ENCODE measurements around the gene APOBEC2. TPM values are rescaled to one million over a fixed set of nuclear protein-coding genes. Genes with fewer than 3 reads are reported as not detected.

Gene APOBEC2
- total and polyA plus RNA-seq, 3 experiments from 2014 or later = not detected

GRCh38 chr6:41046084-41046483, 6.9 kb upstream of the APOBEC2 start:
- no peaks in the 10 kb centered on the region for H3K4me1 Mint-ChIP-seq
- no peaks in the 10 kb centered on the region for H3K27me3 Mint-ChIP-seq
- CTCF ChIA-PET = interaction anchor here (5.8 kb wide), 1 partner anchor 18 kb away, joined by 26 read pairs; no protein-coding TSS in a partner anchor
- no peaks in the 10 kb centered on the region for H3K9me3 ChIP-seq (ENCODE audit: low read length)
- no peak overlapping the region for H3K27ac ChIP-seq (ENCODE audit: low read depth, low read length)
- POLR2A ChIA-PET = no interaction called here
- no peak for DNase-seq
- no peaks in the 10 kb centered on the region for H3K4me1 ChIP-seq (ENCODE audit: insufficient read depth, low read length)
- no peaks in the 10 kb centered on the region for H3K36me3 ChIP-seq (ENCODE audit: insufficient read depth, low read length)
- no peaks in the 10 kb centered on the region for H3K9me3 Mint-ChIP-seq
- peak overlapping the region in 3 of 8 donors; percentile 6 to 72 (median 22) for H3K27ac Mint-ChIP-seq
- no peak overlapping the region for H3K4me3 Mint-ChIP-seq
- H3K36me3 Mint-ChIP-seq = peaks cover 0 to 34% (median 9%) of the 10 kb centered on the region in 3 donors
- no peak overlapping the region for H3K4me3 ChIP-seq (ENCODE audit: low read length)
- no peaks in the 10 kb centered on the region for H3K27me3 ChIP-seq (ENCODE audit: insufficient read depth, low read length, poor library complexity, severe bottlenecking)

GRCh38 chr6:41047306-41047705, 5.7 kb upstream of the APOBEC2 start:
- no peak for DNase-seq
- Mint-ChIP-seq H3K9me3 (no peaks in the 10 kb centered on the region), H3K27me3 (no peaks in the 10 kb centered on the region), H3K4me3 (no peak overlapping the region), H3K36me3 (peaks cover 0 to 31% (median 4%) of the 10 kb centered on the region in 3 donors), H3K27ac (no peak overlapping the region), H3K4me1 (peaks cover 8 to 12% (median 8%) of the 10 kb centered on the region in 3 donors)
- Histone ChIP-seq H3K27ac (ENCODE audit: low read depth, low read length) (no peak overlapping the region), H3K36me3 (ENCODE audit: insufficient read depth, low read length) (no peaks in the 10 kb centered on the region), H3K4me3 (ENCODE audit: low read length) (no peak overlapping the region), H3K27me3 (ENCODE audit: insufficient read depth, low read length, poor library complexity, severe bottlenecking) (no peaks in the 10 kb centered on the region), H3K9me3 (ENCODE audit: low read length) (no peaks in the 10 kb centered on the region), H3K4me1 (ENCODE audit: insufficient read depth, low read length) (peaks cover 11% of the 10 kb centered on the region)
- ChIA-PET POLR2A (no interaction called here), CTCF (interaction anchor here (5.8 kb wide), 1 partner anchor 19 kb away, joined by 26 read pairs; no protein-coding TSS in a partner anchor)

GRCh38 chr6:41047745-41048732, 5.0 kb upstream of the APOBEC2 start:
- no peaks in the 10 kb centered on the region for H3K9me3 Mint-ChIP-seq

GRCh38 chr6:41049521-41049920, 3.5 kb upstream of the APOBEC2 start:
- H3K36me3 Mint-ChIP-seq = peaks cover 0 to 26% (median 4%) of the 10 kb centered on the region in 3 donors
- no peaks in the 10 kb centered on the region for H3K36me3 ChIP-seq (ENCODE audit: insufficient read depth, low read length)
- no peak overlapping the region for H3K4me3 ChIP-seq (ENCODE audit: low read length)
- H3K4me1 Mint-ChIP-seq = peaks cover 14 to 17% (median 14%) of the 10 kb centered on the region in 3 donors
- H3K9me3 Mint-ChIP-seq = no peaks in the 10 kb centered on the region
- POLR2A ChIA-PET = no interaction called here
- no peak overlapping the region for H3K27ac ChIP-seq (ENCODE audit: low read depth, low read length)
- no peak overlapping the region for H3K4me3 Mint-ChIP-seq
- DNase-seq = no peak
- peaks cover 18% of the 10 kb centered on the region for H3K4me1 ChIP-seq (ENCODE audit: insufficient read depth, low read length)
- peak overlapping the region in 1 of 8 donors; percentile 71 for H3K27ac Mint-ChIP-seq
- H3K27me3 ChIP-seq (ENCODE audit: insufficient read depth, low read length, poor library complexity, severe bottlenecking) = no peaks in the 10 kb centered on the region
- H3K27me3 Mint-ChIP-seq = no peaks in the 10 kb centered on the region
- CTCF ChIA-PET = interaction anchor here (1.0 to 2.8 kb wide), 5 partner anchors 10 to 21 kb away, joined by 3 to 11 read pairs (median 4); partner anchors contain the start of gene UNC5CL
- no peaks in the 10 kb centered on the region for H3K9me3 ChIP-seq (ENCODE audit: low read length)

More at GRCh38 chr6:41047745-41048732, 5.0 kb upstream of the APOBEC2 start:
- Mint-ChIP-seq H3K27ac (peak overlapping the region in 3 of 8 donors; percentile 10 to 60 (median 51)), H3K4me3 (no peak overlapping the region), H3K36me3 (peaks cover 0 to 30% (median 4%) of the 10 kb centered on the region in 3 donors), H3K4me1 (peaks cover 14 to 17% (median 14%) of the 10 kb centered on the region in 3 donors), H3K27me3 (no peaks in the 10 kb centered on the region)
- Histone ChIP-seq H3K4me1 (ENCODE audit: insufficient read depth, low read length) (peaks cover 18% of the 10 kb centered on the region), H3K36me3 (ENCODE audit: insufficient read depth, low read length) (no peaks in the 10 kb centered on the region), H3K4me3 (ENCODE audit: low read length) (no peak overlapping the region), H3K27ac (ENCODE audit: low read depth, low read length) (no peak overlapping the region), H3K27me3 (ENCODE audit: insufficient read depth, low read length, poor library complexity, severe bottlenecking) (no peaks in the 10 kb centered on the region), H3K9me3 (ENCODE audit: low read length) (no peaks in the 10 kb centered on the region)
- ChIA-PET CTCF (interaction anchor here (1.2 to 2.8 kb wide), 3 partner anchors 12 to 21 kb away, joined by 4 to 11 read pairs (median 5); no protein-coding TSS in a partner anchor), POLR2A (no interaction called here)
- no peak for DNase-seq

- Mint-ChIP-seq H3K4me3 (no peak overlapping the region), H3K27ac (peak overlapping the region in 1 of 8 donors; percentile 71), H3K4me1 (peaks cover 14 to 17% (median 14%) of the 10 kb centered on the region in 3 donors), H3K27me3 (no peaks in the 10 kb centered on the region), H3K36me3 (peaks cover 0 to 27% (median 4%) of the 10 kb centered on the region in 3 donors), H3K9me3 (no peaks in the 10 kb centered on the region)
- H3K36me3 ChIP-seq (ENCODE audit: insufficient read depth, low read length) = no peaks in the 10 kb centered on the region
- DNase-seq = no peak
- peaks cover 18% of the 10 kb centered on the region for H3K4me1 ChIP-seq (ENCODE audit: insufficient read depth, low read length)
- no peaks in the 10 kb centered on the region for H3K27me3 ChIP-seq (ENCODE audit: insufficient read depth, low read length, poor library complexity, severe bottlenecking)
- no peak overlapping the region for H3K4me3 ChIP-seq (ENCODE audit: low read length)
- H3K9me3 ChIP-seq (ENCODE audit: low read length) = no peaks in the 10 kb centered on the region
- ChIA-PET POLR2A (no interaction called here), CTCF (interaction anchor here (1.0 to 2.8 kb wide), 4 partner anchors 10 to 22 kb away, joined by 3 to 11 read pairs (median 4); partner anchors contain the start of gene UNC5CL)
- no peak overlapping the region for H3K27ac ChIP-seq (ENCODE audit: low read depth, low read length)
Observed at GRCh38 chr6:41049955-41050354, 3.0 kb upstream of the APOBEC2 start.

- peaks cover 14 to 17% (median 14%) of the 10 kb centered on the region in 3 donors for H3K4me1 Mint-ChIP-seq
- ChIA-PET CTCF (interaction anchor here (2.8 kb wide), 1 partner anchor 22 kb away, joined by 11 read pairs; no protein-coding TSS in a partner anchor), POLR2A (no interaction called here)
- Histone ChIP-seq H3K9me3 (ENCODE audit: low read length) (no peaks in the 10 kb centered on the region), H3K27me3 (ENCODE audit: insufficient read depth, low read length, poor library complexity, severe bottlenecking) (no peaks in the 10 kb centered on the region), H3K36me3 (ENCODE audit: insufficient read depth, low read length) (no peaks in the 10 kb centered on the region), H3K27ac (ENCODE audit: low read depth, low read length) (no peak overlapping the region), H3K4me3 (ENCODE audit: low read length) (no peak overlapping the region), H3K4me1 (ENCODE audit: insufficient read depth, low read length) (peaks cover 18% of the 10 kb centered on the region)
- H3K27ac Mint-ChIP-seq = peak overlapping the region in 1 of 8 donors; percentile 29
- H3K9me3 Mint-ChIP-seq = no peaks in the 10 kb centered on the region
- no peak overlapping the region for H3K4me3 Mint-ChIP-seq
- H3K36me3 Mint-ChIP-seq = peaks cover 0 to 30% (median 7%) of the 10 kb centered on the region in 3 donors
- no peak for DNase-seq
- no peaks in the 10 kb centered on the region for H3K27me3 Mint-ChIP-seq
Observed at GRCh38 chr6:41050536-41050935, 2.5 kb upstream of the APOBEC2 start.

- CTCF ChIA-PET = interaction anchor here (1.0 kb wide), 1 partner anchor 13 kb away, joined by 5 read pairs; the partner anchor contains the start of gene UNC5CL
- Mint-ChIP-seq H3K9me3 (no peaks in the 10 kb centered on the region), H3K4me1 (peaks cover 14 to 17% (median 14%) of the 10 kb centered on the region in 3 donors), H3K36me3 (peaks cover 0 to 43% (median 17%) of the 10 kb centered on the region in 3 donors), H3K27ac (peak overlapping the region in 6 of 8 donors; percentile 4 to 81 (median 56)), H3K27me3 (no peaks in the 10 kb centered on the region), H3K4me3 (peak overlapping the region in 4 of 7 donors; percentile 3 to 40 (median 10))
- Histone ChIP-seq H3K9me3 (ENCODE audit: low read length) (no peaks in the 10 kb centered on the region), H3K27me3 (ENCODE audit: insufficient read depth, low read length, poor library complexity, severe bottlenecking) (no peaks in the 10 kb centered on the region), H3K4me3 (ENCODE audit: low read length) (no peak overlapping the region), H3K4me1 (ENCODE audit: insufficient read depth, low read length) (peaks cover 18% of the 10 kb centered on the region), H3K36me3 (ENCODE audit: insufficient read depth, low read length) (no peaks in the 10 kb centered on the region), H3K27ac (ENCODE audit: low read depth, low read length) (no peak overlapping the region)
- no peak for DNase-seq
- POLR2A ChIA-PET = no interaction called here
Observed at GRCh38 chr6:41051873-41052272, 1.1 kb upstream of the APOBEC2 start.
